Measurements from ENCODE around the gene PLCL1.

Gene PLCL1

DNA sequence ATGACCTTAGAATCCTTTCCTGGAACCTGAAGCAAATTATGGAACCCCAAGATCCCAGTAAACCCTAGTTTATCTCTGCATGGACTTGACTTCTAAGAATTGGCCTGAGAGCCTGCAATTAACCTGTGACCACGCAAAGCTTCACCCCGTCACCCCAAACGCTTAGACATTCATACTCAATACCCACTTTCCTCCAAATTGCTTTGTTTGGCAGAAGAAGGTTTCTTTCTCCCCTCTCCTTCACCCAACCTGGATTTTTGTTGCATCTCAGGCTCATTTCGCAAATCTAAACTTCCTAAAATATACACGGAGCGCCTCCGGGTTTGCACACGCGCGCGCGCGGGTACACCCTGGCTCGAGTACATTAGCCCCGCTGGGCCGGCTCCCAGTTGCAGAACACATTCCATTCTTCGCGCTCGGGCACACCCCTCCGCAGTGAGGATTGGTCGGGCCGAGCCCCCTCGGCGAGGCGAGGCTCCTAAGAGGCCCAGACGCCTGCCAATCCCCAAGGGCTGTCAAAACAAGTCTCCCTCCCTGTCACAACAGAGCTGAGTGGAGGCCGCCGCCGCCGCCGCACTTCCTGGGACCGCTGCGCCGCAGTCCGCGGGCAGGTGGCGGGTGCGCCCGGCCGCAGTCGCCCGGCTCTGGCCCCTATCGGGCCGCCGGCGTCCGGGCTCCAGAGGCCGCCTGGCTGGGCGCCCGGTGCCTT lies at the start of gene PLCL1:
Gene PLCL1, plus strand, starts transcription at position 545 of the 709 bp plus-strand sequence.
- DNase-seq = peak; percentile 94

DNA sequence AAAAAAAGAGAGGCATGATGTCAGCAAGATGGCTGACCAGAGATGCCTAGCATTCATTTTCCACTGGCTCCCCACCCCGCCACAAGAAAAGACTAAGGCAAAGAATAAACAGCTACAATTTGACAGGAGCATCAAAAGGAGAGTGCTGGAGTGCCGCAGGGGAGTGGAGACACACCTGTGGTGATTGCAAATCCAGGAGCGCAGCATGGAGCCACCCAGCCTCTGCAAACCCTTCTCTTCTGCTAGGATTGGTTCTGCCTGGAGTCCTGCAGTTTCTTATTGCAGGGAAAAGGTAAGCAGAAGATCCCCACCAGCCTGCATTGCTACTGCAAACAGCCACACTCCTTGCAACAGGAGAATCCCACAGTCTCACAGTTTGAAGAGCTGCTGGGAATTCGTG lies 45.4 kb upstream of the PLCL1 start:
- DNase-seq = no peak

DNA sequence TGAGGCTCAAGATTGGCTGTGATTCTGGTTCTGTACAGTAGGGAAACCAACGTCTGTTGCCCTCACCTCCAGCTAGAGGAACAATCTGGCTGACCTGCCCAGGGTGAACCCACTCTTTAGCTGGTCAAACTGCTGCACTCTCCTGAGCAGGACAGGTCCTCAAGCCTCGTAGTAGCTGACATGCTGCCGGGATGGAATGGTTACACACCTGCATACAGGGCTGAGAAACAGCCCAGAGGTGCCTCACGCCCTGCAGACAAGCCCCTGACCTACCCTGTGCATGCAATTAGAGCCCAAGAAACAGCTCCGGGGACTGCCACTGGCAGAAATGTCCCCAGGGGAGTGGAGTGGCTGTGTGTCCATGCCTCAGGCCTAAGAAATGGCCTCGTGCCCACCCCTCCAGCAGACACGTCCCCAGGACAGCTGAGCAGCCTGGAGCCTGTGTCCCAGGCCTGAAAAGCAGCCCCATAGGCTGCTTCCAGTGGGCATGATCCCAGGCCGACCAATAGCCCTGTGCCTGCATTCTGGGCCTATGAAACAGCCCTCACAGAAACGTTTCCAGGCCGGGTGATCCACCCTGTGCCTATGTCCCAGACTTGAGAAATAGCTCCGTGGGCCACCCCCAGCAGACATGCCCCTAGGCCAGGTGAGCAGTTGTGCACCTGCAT lies 44.6 kb upstream of the PLCL1 start:
- DNase-seq = no peak

DNA sequence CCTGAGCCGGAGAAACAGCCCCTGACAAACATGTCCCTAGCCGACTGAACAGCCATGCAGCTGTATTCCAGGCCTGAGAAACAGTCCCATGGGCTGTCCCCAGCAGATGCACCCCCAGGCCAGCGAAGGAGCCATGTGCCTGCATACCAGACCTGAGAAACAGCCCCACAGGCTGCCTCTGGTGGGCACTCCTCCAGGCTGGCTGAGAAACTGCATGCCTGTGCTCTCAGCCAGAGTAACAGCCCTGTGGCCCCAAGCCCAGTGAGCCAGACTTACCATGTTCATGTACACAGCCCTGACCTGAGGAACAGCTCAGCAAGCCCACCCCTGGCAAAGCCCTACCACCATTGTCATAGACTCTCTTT lies 44.1 kb upstream of the PLCL1 start:
- no peak for DNase-seq

DNA sequence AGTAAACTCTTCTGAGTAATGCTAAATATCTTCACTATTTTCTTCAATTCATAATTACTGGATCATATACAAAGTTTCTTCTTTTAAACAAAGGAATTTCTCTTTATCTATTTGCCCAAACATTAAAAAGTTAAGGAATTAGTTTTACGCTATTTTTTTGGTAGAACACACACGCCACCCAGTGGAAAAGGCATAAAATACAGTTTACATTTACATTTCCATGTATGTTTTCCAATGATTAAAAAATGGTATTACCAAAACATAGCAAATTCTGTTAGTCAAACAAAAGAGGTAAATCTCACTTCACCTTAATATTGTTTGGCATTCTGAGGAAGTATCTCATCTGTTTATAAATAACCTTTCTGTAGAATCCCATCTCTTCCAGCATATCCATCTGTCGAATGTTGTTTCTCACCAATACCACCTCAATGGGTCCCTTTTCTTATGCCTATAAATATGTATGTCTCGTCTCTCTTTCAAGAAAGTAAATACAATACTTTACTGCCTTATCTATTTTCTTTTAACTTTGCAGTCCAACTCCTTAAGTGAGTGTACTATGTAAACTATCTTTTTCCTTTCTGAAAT lies 26.5 kb upstream of the PLCL1 start:
- peak; percentile 38 for DNase-seq

DNA sequence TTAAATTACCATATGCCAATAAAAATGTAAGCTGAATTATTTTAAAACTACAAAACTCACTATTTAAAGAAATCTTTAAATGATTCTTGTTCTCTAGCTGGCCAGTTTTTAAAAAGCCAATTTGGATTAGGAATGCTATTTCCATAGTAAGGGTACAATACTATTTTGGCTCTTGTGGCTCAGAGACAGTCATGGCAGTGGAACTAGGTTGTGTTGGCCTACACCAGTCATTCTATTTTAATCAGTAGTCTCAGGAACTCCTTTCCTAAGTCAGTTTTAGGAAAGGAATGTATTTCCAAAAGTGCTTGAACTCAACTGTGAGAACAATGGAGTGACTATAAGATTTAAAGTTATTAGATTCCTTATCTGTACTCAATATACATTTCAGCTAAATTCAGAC lies 25.1 kb upstream of the PLCL1 start:
- no peak for DNase-seq

DNA sequence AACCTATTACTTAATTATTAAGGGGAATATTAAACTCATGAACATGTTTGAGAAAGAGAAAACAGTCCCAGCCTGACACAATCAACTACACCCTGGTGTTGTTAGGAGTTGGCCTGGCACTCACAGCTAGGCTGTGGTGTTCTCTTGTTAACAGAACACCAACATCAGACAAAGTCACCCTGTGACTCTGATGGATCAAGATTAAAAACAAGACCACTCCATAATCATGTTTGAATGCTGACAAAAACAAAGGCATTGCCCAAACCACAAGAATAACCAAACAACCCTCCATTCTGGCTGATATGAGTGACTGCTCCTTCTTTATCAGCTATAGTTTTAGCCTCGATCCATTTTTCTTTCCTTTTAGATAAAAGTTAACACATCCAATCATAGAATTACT lies 22.3 kb upstream of the PLCL1 start:
- DNase-seq = no peak

DNA sequence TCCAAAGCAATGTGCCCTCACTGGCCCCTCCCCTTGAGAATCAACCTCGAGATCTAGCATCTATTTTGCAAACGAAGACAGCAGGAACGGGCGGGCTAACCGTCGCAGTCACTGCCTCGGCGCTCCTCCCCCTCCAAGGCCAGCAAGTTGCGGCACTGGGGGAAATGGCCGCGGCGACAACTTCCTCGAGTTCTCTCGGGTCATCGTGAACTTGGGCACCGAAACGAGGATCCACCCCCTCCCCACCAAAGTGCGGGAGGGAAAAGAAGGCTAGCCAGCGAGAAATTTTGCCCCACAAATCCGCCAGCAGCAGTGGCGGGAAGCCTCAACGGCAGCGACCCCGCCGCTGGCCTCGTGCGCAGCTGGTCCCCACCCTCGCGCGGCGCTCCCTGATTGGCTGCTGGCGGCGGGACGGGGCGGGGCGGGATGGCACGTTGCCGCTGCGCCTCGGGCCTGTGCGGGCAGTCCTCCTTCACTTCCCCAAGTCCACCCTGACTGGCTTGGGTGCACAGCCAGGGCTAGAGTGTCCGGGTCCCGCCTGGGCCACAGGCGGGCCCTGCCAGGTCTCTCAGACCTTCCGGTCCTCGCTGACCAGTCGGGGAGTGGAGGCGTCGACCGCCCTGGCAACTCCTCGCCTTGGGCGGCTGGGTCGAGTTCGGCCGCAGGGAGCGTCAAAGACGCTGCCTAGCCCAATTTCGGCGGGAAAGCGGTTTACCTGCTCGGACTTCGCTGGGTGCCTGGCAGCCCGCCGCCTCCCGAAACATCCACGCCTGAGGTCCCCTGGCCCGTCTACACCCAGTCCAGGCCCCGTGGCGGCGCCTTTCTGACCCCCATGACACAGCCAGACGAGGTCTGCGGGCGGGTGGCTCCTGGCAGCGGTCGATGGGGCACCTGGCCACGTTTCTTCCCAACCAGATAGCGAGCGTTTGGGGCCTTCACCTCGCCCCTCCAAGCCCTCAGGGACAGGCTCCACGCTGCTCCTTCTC lies 19.1 kb upstream of the PLCL1 start, which contains the start of gene BOLL:
Gene BOLL, minus strand, starts transcription at position 364 of the 986 bp plus-strand sequence. CDS start 3,469 bp downstream, outside the sequence.
- no peak for DNase-seq

DNA sequence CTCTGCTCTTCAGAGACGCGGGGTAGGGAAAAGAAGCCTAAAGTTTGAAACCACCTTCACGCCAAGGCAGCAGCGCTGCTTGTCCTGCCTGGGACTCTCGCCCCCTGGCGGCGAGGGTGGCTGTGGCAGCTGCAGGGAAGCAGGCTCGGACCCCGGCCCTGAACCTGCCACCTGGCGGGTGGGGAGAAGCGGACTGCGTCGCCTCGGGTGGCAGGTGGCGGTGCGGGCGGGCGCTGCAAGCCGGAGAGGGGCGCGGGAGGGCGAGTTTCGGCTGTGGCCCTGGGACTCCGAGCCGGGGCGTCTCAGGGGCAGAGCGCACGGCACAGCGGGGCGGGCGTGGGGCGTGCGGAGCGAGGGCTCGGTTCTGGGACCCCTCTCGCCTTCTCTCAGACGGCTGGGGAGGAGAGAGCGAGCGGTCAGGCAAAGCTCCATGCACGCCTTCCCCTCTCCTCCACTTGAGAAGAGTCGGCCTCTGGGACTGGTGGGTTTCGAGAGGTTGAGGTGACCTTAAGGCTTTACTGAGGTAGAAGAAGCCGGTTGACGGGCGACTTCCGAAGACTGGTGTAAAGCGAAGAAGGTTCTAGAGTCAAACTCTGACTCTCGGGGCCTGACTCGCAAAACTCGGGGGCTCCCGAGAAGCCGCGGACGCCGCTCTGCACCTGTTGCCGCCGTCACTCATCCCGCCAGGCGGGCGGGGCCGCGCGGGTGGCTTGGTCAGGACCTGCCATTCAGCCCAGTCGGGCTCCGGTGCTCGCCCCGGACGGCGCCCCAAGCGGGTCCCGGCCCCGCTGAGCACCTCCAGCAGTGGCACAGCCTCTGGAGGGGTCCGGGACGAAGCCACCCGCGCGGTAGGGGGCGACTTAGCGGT lies 18.1 kb upstream of the PLCL1 start:
- peak; percentile 17 for DNase-seq

DNA sequence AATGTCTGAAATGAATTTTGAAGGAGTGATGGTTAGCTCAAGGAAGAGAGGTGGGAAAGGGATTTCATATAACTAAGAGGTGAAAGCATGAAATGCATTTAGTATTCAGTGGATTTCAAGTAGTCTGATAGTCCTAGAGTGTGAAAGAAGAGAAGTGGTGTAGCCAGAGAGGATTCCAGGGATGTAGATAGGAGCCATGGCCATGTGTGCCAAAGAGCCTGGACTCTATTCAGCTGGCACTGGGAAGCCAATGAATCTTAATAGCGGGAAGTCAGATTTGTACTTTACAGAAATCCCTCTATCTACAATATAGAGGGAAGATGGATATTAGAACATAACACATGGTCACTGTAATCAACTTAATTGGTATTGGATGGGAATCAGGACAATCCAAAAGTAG lies 10.9 kb upstream of the PLCL1 start:
- DNase-seq = no peak

DNA sequence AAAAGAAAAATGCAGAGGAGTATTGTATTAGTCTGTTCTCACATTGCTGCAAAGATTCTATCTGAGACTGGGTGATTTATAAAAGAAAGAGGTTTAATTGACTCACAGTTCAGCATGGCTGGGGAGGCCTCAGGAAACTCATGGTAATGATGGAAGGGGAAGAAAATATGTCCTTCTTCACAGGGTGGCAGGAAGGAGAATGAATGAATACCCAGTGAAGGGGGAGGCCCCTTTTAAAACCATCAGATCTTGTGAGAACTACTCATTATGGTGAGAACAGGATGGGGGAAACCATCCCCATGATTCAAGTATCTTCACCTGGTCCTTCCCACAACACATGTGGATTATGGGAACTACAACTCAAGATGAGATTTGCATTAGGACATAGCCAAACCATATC lies 9.1 kb upstream of the PLCL1 start:
- no peak for DNase-seq

DNA sequence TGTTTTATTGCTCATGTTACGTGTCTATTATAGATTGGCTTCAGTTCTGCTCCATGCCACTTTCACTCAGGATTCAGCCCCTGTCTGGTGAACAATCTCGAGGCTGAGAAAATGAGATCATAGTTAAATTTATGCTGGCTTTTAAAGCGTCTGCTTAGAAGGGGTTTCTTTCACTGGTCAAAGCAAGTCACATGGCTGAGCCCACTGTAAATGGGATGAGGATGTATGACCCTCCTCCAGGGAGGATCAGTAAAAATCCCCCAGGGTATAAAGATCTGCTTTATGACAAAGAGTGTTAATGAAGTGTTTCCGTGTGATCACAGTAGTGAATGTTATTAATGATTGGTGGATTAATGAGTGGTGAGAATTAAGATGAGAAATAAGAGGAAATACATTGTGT lies 6.2 kb upstream of the PLCL1 start:
- no peak for DNase-seq

DNA sequence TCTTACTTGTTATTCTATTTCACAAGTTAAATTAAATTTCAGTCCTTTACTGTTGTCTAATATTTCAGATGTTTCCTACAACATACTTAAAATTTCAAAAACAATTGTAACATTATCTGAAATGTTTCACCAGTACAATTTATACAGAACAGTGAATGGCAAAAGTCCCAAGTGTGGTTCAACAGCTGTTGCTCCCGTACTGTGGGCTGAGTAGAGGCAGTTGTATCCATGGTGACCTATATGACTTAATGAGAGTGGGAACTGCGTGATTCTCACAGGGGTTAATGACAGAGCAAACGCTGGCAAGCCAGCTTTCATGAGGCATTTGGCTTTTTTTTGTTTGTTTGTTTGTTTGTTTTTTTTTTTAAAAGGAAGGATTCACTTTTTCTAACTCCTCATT lies 5.3 kb upstream of the PLCL1 start:
- no peak for DNase-seq

DNA sequence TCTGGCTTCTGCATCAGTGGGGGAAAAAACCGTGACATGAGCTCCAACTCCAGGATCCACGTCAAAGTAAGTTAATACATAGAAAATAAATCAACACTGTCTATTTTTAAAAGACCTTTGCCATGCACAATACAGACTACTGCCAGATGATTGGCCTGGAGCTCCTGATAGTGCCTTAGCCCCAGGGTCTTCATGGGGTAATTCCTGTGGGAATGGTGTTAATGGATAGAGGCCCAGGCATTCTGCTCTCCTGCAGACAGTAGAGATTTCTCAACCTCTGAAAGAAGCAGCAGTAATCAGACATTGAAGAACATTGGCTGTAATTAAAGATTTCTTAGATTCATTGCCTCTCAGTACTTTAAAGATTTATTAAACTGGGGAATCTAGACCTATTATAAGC lies 4.3 kb upstream of the PLCL1 start:
- no peak for DNase-seq

DNA sequence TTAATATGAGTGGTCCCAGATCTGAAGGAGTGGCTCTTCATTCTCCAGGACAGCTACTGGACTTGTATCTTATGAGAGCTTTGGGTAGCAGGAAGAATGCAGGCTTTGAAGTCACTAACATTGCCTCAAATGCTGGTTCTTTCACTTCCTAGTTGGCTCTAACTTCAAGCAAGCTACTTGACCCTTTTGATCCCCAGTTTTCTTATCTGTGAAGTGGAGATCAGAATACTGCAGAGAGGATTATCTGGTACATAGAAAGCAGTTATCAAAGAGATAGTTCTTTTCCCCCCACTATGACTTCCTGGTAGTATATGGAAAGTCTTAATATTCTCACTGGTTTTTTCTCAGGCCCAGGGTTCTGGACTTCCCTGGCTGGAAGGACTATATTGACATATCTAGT lies 3.4 kb upstream of the PLCL1 start:
- no peak for DNase-seq

DNA sequence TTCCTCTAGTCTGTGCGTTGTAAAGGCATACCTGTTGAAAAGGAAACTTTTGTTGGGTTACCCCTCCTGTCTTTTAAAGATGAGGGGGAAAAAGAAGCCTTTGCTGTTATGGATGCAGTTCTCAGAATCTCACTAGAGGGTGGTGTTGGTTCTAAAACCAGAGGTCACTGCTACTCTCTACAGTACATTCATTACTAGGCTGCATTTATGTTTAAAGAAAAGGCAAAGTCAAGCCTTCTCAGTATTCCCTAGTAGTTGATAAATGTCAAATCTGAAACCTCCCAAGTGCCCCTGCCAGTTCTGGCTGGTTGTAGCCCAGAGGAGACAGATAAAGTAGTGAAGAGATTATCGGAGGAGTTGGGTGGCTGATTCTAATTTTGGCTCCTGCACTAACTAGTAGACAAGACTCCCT lies 1.4 kb upstream of the PLCL1 start:
- peak; percentile 60 for DNase-seq

DNA sequence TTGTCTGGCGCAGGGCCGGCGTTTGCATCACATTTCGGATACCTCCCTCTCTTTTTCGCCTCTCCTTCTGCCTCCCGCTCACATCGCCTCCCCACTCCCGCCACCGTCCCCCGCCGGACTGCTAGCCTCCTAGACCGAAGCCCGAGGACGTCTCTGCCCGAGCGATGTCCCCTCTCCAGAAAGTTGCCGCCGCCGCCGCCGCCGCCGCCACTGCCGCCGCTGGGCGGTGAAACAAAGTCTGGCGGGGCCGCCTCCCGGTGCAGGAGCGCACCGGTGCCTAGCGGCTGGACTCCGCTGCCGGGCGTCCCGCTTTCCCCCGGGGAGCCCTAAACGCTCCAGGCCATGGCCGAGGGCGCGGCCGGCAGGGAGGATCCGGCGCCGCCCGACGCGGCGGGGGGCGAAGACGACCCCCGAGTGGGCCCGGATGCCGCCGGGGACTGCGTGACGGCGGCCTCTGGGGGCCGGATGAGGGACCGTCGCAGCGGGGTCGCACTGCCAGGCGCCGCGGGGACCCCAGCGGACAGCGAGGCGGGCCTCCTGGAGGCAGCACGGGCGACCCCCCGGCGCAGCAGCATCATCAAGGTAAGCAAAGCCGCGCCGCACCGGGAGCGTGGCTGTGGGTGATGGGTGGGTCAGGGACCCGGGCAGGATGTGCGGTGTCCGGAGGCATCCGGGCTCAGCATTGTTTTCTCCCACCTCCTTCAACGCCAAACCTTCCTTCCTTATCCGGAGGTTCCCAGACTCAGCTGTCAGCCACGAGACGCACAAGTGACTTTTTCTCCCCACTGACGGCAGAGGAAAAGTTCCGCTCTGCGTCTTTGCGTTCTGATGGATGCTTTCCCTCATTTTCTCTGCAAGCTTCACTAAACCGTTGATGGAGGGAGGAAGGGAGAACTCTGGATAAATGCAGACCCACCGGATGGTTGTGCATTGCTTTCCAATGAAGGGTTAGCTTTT lies 643 bp downstream of the PLCL1 start:
- DNase-seq = peak; percentile 13

DNA sequence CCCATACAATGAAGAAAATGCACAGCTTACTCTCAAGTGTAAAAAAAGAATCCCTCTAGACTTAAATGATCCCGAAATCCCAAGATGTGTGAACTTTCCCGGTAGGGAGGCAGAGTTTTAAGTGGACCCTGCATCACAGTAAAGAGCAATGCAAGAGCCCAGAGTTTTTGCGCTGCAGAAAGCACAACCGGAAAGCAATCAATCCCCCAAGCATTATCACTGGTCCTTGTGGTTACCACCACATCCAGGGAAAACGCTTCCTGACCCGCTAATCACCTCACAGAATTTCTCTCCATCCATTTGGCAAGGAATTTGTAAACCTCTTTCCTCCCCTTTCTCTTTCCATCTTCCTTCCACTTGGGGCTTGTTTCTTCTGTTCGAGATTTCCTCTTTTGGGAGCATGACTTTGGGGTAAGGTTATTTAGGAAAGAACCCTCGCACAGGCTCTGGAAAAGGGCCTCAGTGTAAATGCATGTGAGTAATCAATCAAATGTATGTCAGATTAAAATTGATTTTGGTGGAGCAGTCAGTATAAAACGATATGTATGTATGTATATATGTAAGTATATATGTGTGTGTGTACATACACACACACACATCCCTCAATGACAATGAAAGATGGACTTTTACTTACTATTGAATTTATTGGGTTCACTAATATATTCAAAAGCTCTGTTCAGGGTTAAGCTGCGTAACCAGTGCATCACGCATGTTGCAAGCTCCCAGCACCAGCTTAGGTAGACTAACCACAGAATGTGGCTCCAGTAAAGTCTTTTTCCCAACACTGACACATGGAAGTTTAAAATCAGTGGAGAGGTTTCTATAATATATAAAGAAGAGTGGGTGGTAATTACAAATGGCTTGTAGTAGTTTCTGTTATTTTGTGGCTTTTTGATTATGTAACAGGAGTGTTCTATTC lies 1.6 kb downstream of the PLCL1 start:
- peak; percentile 19 for DNase-seq

DNA sequence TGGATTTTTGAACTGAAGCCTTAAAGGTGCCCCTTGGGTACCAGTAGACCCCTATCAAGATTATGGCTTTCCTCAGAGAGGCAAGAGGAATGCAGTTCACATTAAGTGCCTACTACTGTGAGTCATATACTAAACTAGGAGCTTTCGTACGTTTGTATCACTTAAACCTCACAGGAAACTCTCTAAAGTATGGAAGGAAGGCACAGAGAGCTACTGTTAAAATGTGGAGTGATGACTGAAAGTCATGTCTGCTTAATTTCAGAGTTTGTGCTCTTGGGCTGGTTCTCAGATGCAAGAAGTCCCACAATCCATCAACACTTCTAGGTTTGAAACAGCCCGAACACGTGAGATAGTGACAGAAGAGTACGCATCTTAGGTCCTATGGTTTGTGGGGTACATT lies 4.7 kb downstream of the PLCL1 start:
- DNase-seq = no peak

DNA sequence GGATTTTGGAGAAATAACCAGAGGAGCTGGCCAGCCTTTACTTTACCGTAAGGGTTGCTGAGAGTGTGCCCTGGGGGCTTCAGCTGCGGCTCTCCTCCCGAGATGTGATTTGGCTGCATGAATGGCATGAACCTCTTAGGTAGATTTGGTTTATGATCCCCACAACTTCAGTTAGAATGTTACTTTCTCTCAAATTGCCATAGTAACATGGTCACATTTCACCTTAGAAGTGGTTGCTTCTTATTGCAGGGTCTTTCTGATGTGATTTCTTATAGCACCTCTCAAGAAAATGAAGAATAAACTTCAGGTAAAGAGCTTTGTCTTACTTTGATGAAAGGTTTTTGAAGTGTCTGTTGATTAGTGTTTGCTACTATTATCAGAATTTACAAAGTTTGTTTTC lies 5.6 kb downstream of the PLCL1 start:
- no peak for DNase-seq

All from fibroblast of skin of right biceps (primary cell).